Tibial nerve (tissue), 4 donors: ENCODE results near the gene ATG14.

Experiments used
- CTCF ChIP-seq, 5 experiments: fragments of 200-600 bp in 3 of 5; fragments of 450-650 bp in 2 of 5; sonication (generic) in 3 of 5; IDR thresholded peaks; one replicate each; pipeline ENCODE4 v1.5.1; 2016 to 2019; ENCODE audit warnings: antibody characterized with exemption in 5 of 5, mild to moderate bottlenecking in 3 of 5, moderate library complexity in 2 of 5
- EP300 ChIP-seq, 2 donors: sonication (generic); formaldehyde crosslinking; IDR thresholded peaks; one replicate each; pipeline ENCODE4 v1.6.1; 2017; ENCODE audit warnings: antibody characterized with exemption in 2 of 2, mild to moderate bottlenecking in 1 of 2

GRCh38 chr14:55353686-55354467, 57.8 kb downstream of the ATG14 start:
- no peak for TF ChIP-seq CTCF (IDR thresholded peaks at IDR 0.05)
- no peak for TF ChIP-seq EP300 (IDR thresholded peaks at IDR 0.05)
